HG02678 (cell line): ENCODE results near the gene PALM2AKAP2.
"Not testable (repeated sequence)": the region's sequence is repeated elsewhere in the genome, so short reads cannot be mapped to it uniquely, and the experiment has no call there.

ENCODE experiments used
- ATAC-seq: cut with Tn5 transposase; IDR thresholded peaks from one replicate; pipeline ENCODE4 v1.9.1; 2021; ENCODE audit warnings: mild to moderate bottlenecking, moderate library complexity; ENCODE audit not compliant: unreplicated experiment

PALM2AKAP2 gene

DNA sequence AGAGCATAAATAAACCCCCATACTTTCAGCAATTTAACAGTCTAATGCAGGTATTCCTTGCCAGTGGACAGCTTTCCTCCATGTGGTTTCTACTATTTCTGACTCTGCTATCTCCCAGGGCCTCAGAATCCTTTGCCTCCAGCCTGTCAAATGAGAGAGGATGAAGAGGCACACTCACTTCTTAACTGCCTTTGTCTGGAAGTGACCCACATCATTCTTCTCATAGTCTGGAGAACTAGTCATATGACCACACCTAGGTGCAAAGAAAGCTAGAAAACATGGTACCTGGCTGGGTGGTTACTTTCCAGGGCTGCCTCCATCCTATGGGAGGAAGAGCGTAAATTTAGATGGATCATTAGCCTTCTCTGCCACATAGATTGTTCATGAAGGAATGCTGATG is 22.5 kb downstream of the PALM2AKAP2 start:
- ATAC-seq, result no peak

DNA sequence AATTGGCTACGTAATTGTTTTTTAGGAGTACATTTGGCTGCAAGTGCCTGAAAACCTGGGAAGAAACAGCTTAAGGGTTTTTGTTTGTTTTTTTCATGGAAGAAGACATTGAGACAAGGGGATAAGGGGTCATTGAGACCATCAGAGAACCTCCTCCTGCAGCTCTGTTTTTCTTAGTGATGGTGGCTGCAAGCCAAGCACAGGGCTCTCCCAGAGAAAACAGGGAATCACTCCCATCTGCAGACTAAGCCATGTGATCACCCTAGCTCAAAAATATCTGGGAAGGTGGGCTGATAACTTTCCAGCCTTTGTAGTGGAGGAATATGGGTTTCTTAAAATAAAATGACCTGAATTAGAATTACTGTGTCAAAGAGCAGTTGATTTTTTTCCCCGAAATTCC is 25.1 kb downstream of the PALM2AKAP2 start:
- ATAC-seq, result no peak

DNA sequence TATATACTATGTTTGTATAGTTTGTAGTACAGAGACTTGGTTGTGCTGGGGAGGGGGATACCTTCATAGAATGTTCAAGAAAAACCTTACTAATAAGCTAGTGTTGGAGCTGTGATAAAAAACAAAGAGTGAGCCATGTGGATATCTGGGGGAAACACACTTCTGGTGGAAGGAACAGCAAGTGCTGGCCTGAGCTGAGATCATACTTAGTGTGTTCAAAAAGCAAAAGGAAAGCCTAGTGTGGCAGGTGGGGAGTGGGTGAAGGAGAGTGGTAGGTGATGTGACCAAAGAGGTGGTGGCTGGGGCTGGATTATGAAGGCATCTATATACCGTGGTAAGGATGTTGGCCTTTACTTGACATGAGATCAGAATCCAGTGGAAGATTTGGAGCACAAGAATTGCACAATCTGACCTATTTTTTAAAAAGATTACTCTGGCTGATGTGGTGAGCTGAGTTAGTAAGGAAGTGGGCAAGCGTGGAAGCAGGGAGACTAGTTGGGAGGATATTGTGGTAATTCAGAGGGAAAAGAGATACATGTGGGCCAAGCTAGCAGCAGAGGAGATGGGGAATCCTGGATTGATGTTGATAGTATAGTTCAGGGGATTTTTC is 26.6 kb downstream of the PALM2AKAP2 start:
- no peak for ATAC-seq

DNA sequence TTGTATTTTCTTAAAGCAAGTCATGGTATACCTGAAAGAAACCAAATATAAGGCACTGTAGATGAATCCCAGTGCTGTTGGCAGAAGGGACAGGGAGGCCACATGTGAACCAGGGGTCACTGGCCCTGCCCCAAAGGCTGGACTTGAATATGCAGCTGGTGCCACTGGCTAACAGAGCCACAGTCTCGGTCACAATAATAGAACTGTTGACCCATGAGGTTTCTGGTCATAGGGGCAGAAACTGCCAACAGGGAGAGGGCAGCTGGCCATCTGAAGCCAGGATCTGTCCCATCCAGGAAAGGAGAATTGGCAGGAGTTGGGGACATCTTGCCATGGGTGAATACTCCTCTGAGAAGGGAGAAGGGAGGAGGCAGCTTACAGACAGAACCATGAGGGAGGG is 31.9 kb downstream of the PALM2AKAP2 start:
- no peak for ATAC-seq

DNA sequence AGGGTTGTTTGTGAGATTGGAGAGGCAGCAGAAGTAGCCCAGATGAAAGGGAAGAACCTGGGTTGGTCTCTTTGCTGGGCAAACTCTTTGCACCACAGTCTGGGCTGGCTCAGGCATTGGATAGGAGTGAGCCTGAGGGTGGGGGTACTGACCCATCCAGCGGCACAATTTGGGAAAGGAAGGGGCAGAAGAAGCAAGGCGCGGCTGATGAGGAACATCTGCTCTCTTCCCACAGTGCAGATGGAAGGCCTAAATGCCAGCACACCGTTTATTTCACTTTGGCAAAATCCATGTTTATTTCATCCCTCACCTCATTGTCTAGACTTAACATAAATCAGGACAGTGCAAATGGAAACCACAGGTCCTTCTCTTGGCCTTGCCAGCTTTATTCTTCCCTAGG is 32.3 kb downstream of the PALM2AKAP2 start:
- no peak for ATAC-seq

DNA sequence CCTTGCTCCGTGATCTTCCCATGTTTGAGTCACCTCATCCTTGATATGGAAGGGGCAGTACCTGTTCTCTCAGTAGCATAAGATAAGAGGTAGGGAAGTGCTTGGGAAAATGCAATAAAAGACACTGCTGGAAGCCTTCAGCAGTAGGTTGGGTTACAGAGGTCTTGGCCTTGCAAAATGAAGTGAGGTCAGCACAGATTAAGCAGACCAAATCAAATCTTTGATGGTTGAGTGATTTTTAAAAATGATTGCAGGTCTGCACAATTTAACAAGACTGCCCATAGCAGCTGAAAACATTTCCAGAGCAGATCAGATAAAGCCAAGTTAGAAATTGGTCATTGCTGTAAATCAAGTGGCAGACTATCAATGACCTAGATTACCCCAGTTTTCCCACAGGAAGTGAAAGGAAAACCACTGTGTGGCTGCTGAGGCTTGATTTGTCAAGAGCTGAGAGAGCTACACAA is 32.9 kb downstream of the PALM2AKAP2 start:
- no peak for ATAC-seq

DNA sequence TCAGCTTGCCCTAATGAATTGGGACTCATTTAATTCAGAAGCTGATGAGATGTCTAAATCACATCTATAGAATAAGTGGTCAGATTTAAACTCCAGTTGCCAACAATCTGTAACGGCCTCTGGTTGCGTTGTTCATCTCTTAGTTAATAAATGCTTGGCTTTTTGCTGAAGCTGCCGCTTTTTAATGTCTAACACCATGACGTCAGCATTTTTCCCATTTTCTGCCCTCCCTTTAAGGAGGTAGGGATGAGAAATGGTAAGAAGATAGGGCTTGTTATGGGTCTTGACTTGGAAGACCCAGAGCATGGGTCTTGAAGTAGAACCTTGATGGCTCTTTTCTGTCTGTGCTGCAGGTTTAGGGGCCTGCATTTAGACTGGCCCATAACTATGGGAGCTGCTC is 33.3 kb downstream of the PALM2AKAP2 start:
- ATAC-seq, result no peak

DNA sequence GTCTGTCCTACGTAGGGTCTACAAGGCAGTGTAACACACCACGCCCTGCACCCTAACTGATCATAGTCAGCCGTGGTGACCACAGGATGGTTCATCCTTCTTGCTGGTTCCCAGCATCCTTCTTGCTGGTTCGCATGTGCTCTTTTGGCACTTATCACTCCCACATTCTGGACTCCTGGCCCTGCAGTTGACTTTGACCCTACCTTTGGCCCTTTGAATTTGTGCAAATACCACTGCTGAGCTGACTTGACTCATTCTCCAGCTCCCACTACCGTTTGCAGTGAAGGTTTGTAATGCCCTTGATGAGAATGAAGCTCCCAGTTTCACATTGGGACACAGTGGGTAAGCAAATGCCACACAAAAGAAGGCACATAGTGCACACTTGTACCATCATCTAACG is 33.8 kb downstream of the PALM2AKAP2 start:
- ATAC-seq, result no peak

DNA sequence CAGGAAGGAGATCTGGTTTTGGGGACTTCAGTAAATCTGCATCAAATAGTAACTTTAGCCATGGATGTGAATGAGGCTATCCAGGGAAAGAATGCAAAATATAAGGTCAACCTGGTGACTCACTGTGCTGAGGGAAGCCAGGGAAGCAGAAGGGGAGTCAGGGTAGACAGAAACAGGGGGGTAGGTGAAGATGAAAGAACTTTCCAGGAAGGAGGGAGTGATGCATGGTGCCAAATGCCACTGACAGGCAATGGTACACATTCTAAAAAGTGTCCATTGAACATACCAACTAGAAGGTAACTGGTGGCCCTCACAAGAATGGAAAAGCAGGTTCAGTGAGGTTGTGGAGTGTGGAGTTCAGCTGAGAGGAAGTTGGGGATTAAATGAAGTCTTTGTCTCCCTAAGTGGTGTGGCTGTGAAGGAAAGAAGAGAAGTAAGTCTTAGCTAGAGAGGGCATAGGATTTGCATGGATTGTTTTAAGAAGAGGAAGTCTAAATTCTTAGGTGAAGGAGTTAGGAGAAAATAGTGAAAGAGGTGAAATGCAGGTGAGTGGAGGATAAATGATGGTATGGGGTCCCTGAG is 35.5 kb downstream of the PALM2AKAP2 start:
- no peak for ATAC-seq

DNA sequence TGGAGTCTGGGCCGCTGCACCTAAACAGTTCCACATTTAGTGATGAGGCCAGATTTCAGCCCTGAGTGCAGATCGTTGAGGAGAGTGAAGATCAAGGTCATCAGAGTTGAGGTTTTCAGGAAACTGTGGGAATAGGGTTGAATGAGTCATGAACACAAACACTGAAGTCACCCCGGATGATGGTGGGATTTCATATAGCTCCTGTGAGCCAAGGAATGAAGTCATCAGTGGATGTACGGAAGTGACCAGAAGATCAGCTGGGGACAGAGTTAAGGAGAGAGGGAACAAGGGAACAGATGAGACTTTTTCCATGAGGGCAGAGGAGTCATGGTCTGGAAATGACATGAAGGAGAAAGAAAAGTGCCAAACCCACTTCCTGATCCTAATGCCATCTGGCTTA is 36.5 kb downstream of the PALM2AKAP2 start:
- no peak for ATAC-seq

DNA sequence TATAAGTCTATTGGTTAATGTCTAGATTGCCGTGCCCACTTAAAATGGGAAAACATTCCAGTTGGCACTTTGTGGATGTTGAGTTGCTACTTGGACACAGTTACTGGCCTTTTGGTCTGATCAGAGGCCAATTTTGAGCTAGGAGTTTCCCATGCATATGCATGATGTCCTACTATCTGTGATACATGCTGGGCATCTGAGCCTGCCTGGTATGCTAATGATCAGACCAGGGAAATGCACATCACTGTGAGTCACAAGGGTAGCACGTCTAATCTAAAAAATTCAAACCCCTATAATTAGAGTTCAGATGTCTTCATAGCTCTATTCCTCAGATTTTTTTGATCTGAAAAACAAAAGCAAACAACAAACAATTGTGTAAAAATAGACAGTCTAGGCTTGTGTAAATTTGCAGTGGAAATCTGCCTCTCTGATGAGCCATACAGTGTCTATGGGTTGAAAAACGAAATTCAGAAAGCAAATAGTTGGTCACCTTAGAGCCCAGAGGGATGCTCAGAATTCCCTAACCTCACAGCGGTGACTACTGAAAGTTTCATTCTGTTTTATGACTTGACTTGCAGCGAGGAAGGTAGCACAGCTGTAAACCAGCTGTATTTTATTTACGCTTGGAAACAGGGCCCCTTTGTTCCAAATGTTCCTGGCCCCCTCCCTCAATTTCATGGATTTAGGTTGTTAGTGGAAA is 37.3 kb downstream of the PALM2AKAP2 start:
- no peak for ATAC-seq

DNA sequence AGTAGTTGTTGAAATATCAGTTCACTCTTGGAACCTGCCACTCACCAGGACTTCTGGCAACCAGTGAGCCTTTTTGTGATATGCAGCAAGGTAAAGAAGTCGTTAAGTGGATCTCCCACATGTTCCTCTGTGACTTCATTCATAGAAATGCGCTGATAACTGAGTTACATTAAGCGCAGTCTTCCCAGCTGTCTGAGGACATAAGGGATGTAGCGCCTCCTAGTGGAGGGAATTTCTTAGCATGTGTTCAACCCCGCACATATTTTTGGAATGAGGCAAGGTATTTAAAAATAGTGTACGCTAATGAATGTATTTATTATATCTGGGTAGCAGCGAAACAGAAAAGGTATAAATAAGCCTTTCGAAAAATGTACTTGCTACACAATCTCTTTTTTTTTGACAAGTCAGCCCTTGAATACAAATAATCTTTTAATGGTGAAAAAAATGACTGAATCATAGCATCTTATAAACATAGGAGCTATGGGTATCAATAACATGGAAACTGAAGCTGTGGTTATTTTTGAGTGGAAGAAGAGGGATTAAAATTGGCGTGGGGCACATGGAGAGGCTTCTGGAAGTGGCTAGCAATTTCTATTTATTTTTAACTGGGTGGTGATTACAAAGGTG is 38.0 kb downstream of the PALM2AKAP2 start:
- no peak for ATAC-seq

DNA sequence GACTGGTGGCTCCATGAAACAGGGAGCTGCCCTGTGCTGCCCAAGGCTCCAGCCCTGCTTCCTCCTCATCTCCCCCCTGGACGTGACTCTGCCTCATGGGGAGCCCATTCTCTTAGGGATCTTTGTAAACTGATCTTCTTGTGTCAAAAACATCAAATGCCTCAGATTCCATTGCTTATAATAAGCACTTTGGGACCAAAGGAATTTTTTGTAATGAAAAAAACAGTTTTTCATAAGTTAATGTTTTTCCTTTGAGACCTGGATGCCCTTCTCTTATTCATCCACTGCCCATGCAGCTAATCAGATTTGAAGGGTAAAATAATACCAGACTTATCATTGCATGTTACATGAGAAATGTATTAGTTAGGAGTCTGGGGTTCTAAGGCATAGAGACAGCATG is 41.7 kb downstream of the PALM2AKAP2 start:
- ATAC-seq, result no peak

DNA sequence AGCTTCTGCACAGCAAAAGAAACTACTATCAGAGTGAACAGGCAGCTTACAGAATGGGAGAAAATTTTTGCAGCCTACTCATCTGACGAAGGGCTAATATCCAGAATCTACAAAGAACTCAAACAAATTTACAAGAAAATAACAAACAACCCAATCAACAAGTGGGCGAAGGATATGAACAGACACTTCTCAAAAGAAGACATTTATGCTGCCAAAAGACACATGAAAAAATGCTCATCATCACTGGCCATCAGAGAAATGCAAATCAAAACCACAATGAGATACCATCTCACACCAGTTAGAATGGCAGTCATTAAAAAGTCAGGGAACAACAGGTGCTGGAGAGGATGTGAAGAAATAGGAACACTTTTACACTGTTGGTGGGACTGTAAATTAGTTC is 45.4 kb downstream of the PALM2AKAP2 start:
- ATAC-seq, result not testable (repeated sequence)

DNA sequence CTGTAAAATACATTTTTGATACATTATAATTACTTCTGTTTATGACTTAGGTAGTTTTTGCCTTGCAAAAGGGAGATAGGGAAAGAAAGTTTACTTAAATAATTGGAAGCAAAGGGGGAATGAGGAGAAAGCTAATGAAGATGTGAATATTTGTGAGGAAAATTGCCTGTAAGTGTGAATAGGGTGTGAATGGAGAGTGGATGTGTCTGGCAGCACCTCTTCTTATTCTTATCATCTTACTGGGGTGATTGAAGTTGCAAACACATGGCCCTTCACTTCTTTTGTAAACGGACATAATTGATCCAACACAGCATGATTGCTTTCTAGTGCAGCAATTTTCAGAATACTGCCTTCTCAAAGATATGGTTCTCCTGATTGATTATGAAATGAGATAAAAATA is 46.6 kb downstream of the PALM2AKAP2 start:
- no peak for ATAC-seq

DNA sequence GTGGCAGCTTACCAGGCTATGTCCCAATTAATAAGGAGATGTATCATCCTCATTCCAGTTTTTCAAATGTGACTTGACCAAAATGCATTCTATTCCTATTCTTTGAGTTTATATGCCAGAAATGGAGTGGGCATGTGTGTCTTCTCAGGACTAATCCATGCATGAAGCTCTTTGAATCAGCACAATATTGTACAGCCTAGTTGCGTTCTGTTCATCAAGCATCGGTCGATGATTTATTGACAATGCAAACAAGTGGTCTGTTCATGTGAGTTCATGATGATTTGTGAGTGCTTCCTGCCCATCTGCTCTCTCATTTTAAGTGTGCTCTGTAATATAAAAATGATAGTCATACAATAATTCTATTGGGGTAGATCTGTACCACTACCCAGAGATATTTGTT is 48.3 kb downstream of the PALM2AKAP2 start:
- no peak for ATAC-seq
